ENCODE data around the gene IRAK1. TPM values are rescaled to one million over a fixed set of nuclear protein-coding genes. Genes with fewer than 3 reads are reported as not detected.

The IRAK1 gene
- total and polyA plus RNA-seq, 2 of the 8 experiments (the other 6 are each of a cell fraction or from before 2014, with no cell fraction given): 26.6 to 41.7 TPM

- TF ChIP-seq, protein P1, sequence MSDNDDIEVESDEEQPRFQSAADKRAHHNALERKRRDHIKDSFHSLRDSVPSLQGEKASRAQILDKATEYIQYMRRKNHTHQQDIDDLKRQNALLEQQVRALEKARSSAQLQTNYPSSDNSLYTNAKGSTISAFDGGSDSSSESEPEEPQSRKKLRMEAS (IDR thresholded peaks at IDR 0.05): no peak
- TF ChIP-seq NRF1 (IDR thresholded peaks at IDR 0.05; ENCODE audit: low read depth, low read length) (no peak), CHD1 (IDR thresholded peaks at IDR 0.05; ENCODE audit: low read depth, low read length) (no peak), RXRA (IDR thresholded peaks at IDR 0.05; ENCODE audit: insufficient read depth, low read depth, low read length) (no peak), TAF1 (IDR thresholded peaks at IDR 0.05; ENCODE audit: low read depth, low read length) (no peak), PHF8 (conservative IDR thresholded peaks at IDR 0.05; ENCODE audit: low read depth, low read length) (no peak), JUN (IDR thresholded peaks at IDR 0.05; ENCODE audit: low read depth, low read length) (no peak)
Measured at GRCh38 chrX:154040307-154040756, 20.6 kb upstream of the IRAK1 start (continued).
